Kidney (tissue), 14 donors: Measurements from ENCODE around the gene ZBTB7A. TPM values are rescaled to one million over a fixed set of nuclear protein-coding genes. Genes with fewer than 3 reads are reported as not detected.

Experiments used
- DNase-seq, 5 donors: peaks; one replicate each; pipeline ENCODE4 v3.0.0-alpha.2; 2013 to 2020
- FAIRE-seq: peaks from 2 replicates; lab custom pipeline; 2012; peaks lifted over from hg19 to GRCh38; lab: Jason Lieb, UNC
- H3K27ac ChIP-seq, 2 donors: one replicate each; pipeline ENCODE4 v1.7.0; 2013; ENCODE audit warnings: low read depth in 2 of 2, low read length in 2 of 2, inconsistent platforms in 1 of 2
- H3K27me3 ChIP-seq: one replicate; pipeline ENCODE4 v1.7.1; 2013; ENCODE audit warnings: low read length, inconsistent platforms; ENCODE audit not compliant: control insufficient read depth, insufficient read depth
- H3K36me3 ChIP-seq, 3 donors: one replicate each; pipeline versions ENCODE4 v1.7.0 to v1.7.1; 2013; ENCODE audit warnings: low read length in 3 of 3, control low read depth in 1 of 3, inconsistent platforms in 1 of 3; ENCODE audit not compliant: insufficient read depth in 3 of 3, control insufficient read depth in 2 of 3
- H3K4me1 ChIP-seq, 3 donors: one replicate each; pipeline versions ENCODE4 v1.7.0 to v1.7.1; 2013; ENCODE audit warnings: low read length in 3 of 3, inconsistent platforms in 1 of 3, low read depth in 1 of 3; ENCODE audit not compliant: control insufficient read depth in 2 of 3, insufficient read depth in 2 of 3
- H3K4me3 ChIP-seq, 3 donors: one replicate each; pipeline versions ENCODE4 v1.7.0 to v1.8.1; 2013; ENCODE audit warnings: low read length in 3 of 3, control low read depth in 1 of 3, inconsistent platforms in 1 of 3
- H3K9ac ChIP-seq, 3 donors: one replicate each; pipeline versions ENCODE4 v1.7.0 to v1.7.1; 2013; ENCODE audit warnings: low read length in 3 of 3, control low read depth in 1 of 3, inconsistent platforms in 1 of 3
- H3K9me3 ChIP-seq, 3 donors: one replicate each; pipeline versions ENCODE4 v1.7.0 to v1.7.1; 2013; ENCODE audit warnings: low read length in 3 of 3, control low read depth in 1 of 3, inconsistent platforms in 1 of 3; ENCODE audit not compliant: control insufficient read depth in 2 of 3, insufficient read depth in 1 of 3
- intact Hi-C: fragments of 100-400 bp; cut with DNase I; formaldehyde crosslinking; loops from one replicate; pipeline ENCODE4 v1.11.1; 2022
- polyA plus RNA-seq: library from polyadenylated mRNA; stranded (reverse); fragments of 350-450 nt; fragmentation: Illumina TruSeq; extraction: RNeasy Lipid Tissue Mini Kit (QIAGEN cat#74804); gene quantifications from one replicate; pipeline ENCODE4 v1.2.3, GENCODE V29; 2014; ENCODE audit warnings: low read depth, low replicate concordance; ENCODE audit not compliant: insufficient read depth
- total RNA-seq: library from RNA; stranded (reverse); fragmentation: NEBNext Ultra II Directional; extraction: Animal tissue kit (Norgen Biotek cat#: 25700); gene quantifications from one replicate; pipeline ENCODE4 v1.2.1, GENCODE V29; 2021
- TF ChIP-seq, protein P1 (sequence below): IDR thresholded peaks from 3 replicates; pipeline ENCODE4 v1.5.1; 2012; ENCODE audit warnings: mild to moderate bottlenecking, moderate library complexity, borderline replicate concordance; ENCODE audit not compliant: insufficient read depth; ENCODE audit errors: extremely low read depth
- donor health status: control.
- donor health status: control.
- donor health status: control.
- donor health status: control.
- donor health status: control.
- donor health status: DM: yes; HTN: yes; CAD: no.
- donor health status: Normal renal cell carcinoma (clear cell type).

The ZBTB7A gene
- total and polyA plus RNA-seq, 2 donors from 2014 or later: 8.9 to 53.2 TPM

DNA sequence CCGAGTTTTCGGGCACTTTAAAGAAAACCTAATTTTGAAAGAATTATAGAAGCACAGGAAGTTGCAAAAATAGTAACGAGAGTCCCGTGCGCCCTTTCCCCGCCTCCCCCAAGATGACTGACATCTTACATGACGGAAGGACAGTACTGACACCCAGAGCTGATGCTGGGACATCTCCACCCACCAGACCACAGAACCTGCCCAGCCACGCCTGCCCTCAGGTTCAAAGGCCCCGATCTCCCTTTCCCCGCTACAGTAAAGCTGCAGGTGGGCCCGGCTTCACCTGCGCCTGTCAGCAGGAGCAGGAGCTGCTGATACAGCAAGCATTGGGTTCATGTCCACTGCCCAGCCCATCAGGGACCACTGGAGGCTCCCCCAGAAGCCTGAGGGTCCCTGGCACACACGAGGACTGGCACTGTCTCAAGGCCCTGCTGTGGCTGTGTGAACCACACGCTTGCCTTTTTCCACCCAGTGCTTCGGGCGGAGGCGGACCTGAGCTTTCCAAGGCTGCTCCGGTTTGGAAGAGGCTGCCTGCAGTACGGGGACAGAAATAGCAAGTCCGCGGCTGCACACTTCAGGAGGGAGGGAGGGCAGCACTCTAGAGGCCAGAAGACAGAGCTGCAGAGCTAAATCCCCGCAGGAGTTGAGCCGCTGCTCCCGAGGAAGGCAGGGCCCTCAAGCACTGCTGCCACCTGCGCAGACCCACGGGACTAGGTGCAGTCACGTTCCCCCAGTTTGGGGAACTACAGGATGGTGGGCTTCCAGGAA, 48.5 kb upstream of the ZBTB7A start:
- no peak overlapping the region for H3K9ac ChIP-seq
- no peaks in the 10 kb centered on the region for H3K4me1 ChIP-seq
- no peak overlapping the region for H3K4me3 ChIP-seq
- intact Hi-C loops: no loop called here
- no peaks in the 10 kb centered on the region for H3K9me3 ChIP-seq
- no peak overlapping the region for H3K27ac ChIP-seq
- DNase-seq (peak in 1 of 5 donors; percentile 23), FAIRE-seq (no peak)
- no peaks in the 10 kb centered on the region for H3K27me3 ChIP-seq
- TF ChIP-seq, protein P1, sequence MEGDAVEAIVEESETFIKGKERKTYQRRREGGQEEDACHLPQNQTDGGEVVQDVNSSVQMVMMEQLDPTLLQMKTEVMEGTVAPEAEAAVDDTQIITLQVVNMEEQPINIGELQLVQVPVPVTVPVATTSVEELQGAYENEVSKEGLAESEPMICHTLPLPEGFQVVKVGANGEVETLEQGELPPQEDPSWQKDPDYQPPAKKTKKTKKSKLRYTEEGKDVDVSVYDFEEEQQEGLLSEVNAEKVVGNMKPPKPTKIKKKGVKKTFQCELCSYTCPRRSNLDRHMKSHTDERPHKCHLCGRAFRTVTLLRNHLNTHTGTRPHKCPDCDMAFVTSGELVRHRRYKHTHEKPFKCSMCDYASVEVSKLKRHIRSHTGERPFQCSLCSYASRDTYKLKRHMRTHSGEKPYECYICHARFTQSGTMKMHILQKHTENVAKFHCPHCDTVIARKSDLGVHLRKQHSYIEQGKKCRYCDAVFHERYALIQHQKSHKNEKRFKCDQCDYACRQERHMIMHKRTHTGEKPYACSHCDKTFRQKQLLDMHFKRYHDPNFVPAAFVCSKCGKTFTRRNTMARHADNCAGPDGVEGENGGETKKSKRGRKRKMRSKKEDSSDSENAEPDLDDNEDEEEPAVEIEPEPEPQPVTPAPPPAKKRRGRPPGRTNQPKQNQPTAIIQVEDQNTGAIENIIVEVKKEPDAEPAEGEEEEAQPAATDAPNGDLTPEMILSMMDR: no peak
- peaks cover 0 to 11% (median 8%) of the 10 kb centered on the region in 3 donors for H3K36me3 ChIP-seq

GRCh38 chr19:4114181-4114580, 47.5 kb upstream of the ZBTB7A start:
- Histone ChIP-seq H3K9me3 (no peaks in the 10 kb centered on the region), H3K4me3 (no peak overlapping the region), H3K36me3 (peaks cover 0 to 13% (median 13%) of the 10 kb centered on the region in 3 donors), H3K27ac (no peak overlapping the region), H3K4me1 (no peaks in the 10 kb centered on the region), H3K27me3 (no peaks in the 10 kb centered on the region), H3K9ac (no peak overlapping the region)
- DNase-seq (peak in 1 of 5 donors; percentile 13), FAIRE-seq (no peak)
- intact Hi-C loops: no loop called here
- TF ChIP-seq, protein P1: no peak

DNA sequence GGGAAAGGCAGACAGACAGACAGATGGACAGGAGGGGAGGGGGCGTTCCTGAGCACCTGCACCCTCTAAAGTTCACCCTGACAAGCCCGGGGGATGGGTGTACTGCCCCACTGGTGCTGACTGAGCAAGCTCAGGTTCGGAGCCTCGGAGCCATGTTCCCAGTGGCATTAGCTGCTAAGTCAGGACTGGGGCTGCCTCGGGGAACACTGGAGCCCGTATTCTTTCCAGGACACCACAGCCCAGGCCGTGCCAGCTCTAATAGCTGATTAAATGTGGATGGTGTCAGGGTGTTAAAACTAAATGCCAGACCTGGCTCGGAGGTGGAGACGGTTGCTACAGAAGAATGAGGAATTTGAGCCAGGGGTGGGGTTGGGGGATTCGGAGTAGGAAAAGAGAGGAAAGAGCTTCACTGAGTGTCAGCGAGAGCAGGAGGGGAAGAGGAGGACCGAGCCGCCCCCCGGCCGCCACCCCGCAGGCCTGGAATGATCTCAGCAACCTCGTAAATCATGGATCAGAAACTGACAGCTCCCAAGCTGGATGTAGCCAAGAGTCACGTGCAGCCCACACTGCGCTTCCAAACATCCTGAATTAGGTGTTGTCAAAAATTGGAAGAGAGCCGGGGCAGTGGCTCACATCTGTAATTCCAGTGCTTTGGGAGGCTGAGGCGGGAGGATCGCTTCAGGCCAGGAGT, 46.8 kb upstream of the ZBTB7A start:
- no peak overlapping the region for H3K9ac ChIP-seq
- no peak overlapping the region for H3K27ac ChIP-seq
- H3K4me3 ChIP-seq: no peak overlapping the region
- no peaks in the 10 kb centered on the region for H3K9me3 ChIP-seq
- peaks cover 0 to 18% (median 13%) of the 10 kb centered on the region in 3 donors for H3K36me3 ChIP-seq
- no peaks in the 10 kb centered on the region for H3K27me3 ChIP-seq
- DNase-seq: peak in 2 of 5 donors; percentile 30 to 40
- no peak for FAIRE-seq
- TF ChIP-seq, protein P1: no peak
- intact Hi-C loops: no loop called here
- no peaks in the 10 kb centered on the region for H3K4me1 ChIP-seq
